Ectodermal cell (in vitro differentiated cells): Measurements from ENCODE around the gene EIF3CL. TPM values are rescaled to one million over a fixed set of nuclear protein-coding genes. Genes with fewer than 3 reads are reported as not detected.
A peak's percentile ranks its signal among the peaks of the same experiment; 100 is the strongest.
"Not testable (repeated sequence)": the region's sequence is repeated elsewhere in the genome, so short reads cannot be mapped to it uniquely, and the experiment has no call there.

ENCODE experiments used
- H3K27ac ChIP-seq: 2 replicates; pipeline ENCODE4 v1.7.0; 2013; ENCODE audit warnings: mild to moderate bottlenecking, low read depth, low read length; ENCODE audit not compliant: insufficient read depth, poor library complexity, severe bottlenecking
- H3K27me3 ChIP-seq: 2 replicates; pipeline ENCODE4 v1.7.0; 2013; ENCODE audit warnings: mild to moderate bottlenecking, low read length; ENCODE audit not compliant: insufficient read depth, control insufficient read depth, poor library complexity, severe bottlenecking
- H3K36me3 ChIP-seq: one replicate; pipeline ENCODE4 v1.7.0; 2013; ENCODE audit warnings: low read length; ENCODE audit not compliant: control insufficient read depth, insufficient read depth
- H3K4me1 ChIP-seq: one replicate; pipeline ENCODE4 v1.7.0; 2013; ENCODE audit warnings: low read length; ENCODE audit not compliant: control insufficient read depth, insufficient read depth
- H3K4me3 ChIP-seq: 2 replicates; pipeline ENCODE4 v1.7.0; 2013; ENCODE audit warnings: low read depth, low read length, control low read depth; ENCODE audit not compliant: insufficient read depth
- H3K9me3 ChIP-seq: 2 replicates; pipeline ENCODE4 v1.7.0; 2013; ENCODE audit warnings: mild to moderate bottlenecking, low read length, moderate library complexity; ENCODE audit not compliant: control insufficient read depth
- WGBS, 2 experiments: methylation state at CpG; one replicate each; pipeline ENCODE4 v1.1.7; 2013; ENCODE audit warnings: missing lambda C conversion rate in 2 of 2; 5-methylcytosine and 5-hydroxymethylcytosine counted together
- polyA plus RNA-seq, 4 experiments: library from polyadenylated mRNA; stranded (reverse); fragments of 50-300 nt; gene quantifications; one replicate each; pipeline ENCODE4 v1.2.3, GENCODE V29; 2013

EIF3CL gene
- polyA plus RNA-seq (2013, experiment 1 of 4) = 95.1 TPM
- 95.2 TPM for polyA plus RNA-seq (2013, experiment 2 of 4)
- polyA plus RNA-seq (2013, experiment 3 of 4) = 145 TPM
- polyA plus RNA-seq (2013, experiment 4 of 4) = 120 TPM

- not testable (repeated sequence) for H3K27ac ChIP-seq, H3K36me3 ChIP-seq, H3K9me3 ChIP-seq, H3K4me1 ChIP-seq, H3K27me3 ChIP-seq
- H3K4me3 ChIP-seq = peak within 1 kb of the TSS; percentile 18
- WGBS, 2 experiments = no CpG with 5 or more reads among the region's 66 CpGs
Measured at GRCh38 chr16:28403220-28404072, at the start of gene EIF3CL. TSS of gene EIF3CL (minus strand) at chr16:28403841. CDS start at chr16:28403618, 223 bp downstream.

GRCh38 chr16:28447081-28447480 is 43.4 kb upstream of the EIF3CL start:
- H3K9me3 ChIP-seq, H3K36me3 ChIP-seq, H3K27me3 ChIP-seq, H3K4me3 ChIP-seq, H3K4me1 ChIP-seq, H3K27ac ChIP-seq: not testable (repeated sequence)
- WGBS, 2 experiments = no CpG with 5 or more reads among the region's 6 CpGs

GRCh38 chr16:28446388-28446787 is 42.7 kb upstream of the EIF3CL start:
- H3K4me3 ChIP-seq, H3K27me3 ChIP-seq, H3K36me3 ChIP-seq, H3K27ac ChIP-seq, H3K9me3 ChIP-seq, H3K4me1 ChIP-seq: not testable (repeated sequence)
- WGBS, 2 experiments = no CpG with 5 or more reads among the region's 4 CpGs

GRCh38 chr16:28443943-28444342 is 40.3 kb upstream of the EIF3CL start:
- 79 to 93% methylated on average over 3 of the region's 6 CpGs for WGBS, 2 experiments
- H3K27ac ChIP-seq, H3K9me3 ChIP-seq, H3K27me3 ChIP-seq, H3K4me1 ChIP-seq, H3K36me3 ChIP-seq, H3K4me3 ChIP-seq: not testable (repeated sequence)

- H3K27ac ChIP-seq, H3K27me3 ChIP-seq, H3K4me3 ChIP-seq, H3K36me3 ChIP-seq, H3K9me3 ChIP-seq, H3K4me1 ChIP-seq: not testable (repeated sequence)
- WGBS, 2 experiments = 68 to 79% methylated on average over 3 of the region's 6 CpGs
Measured at GRCh38 chr16:28438899-28439298, 35.3 kb upstream of the EIF3CL start.

GRCh38 chr16:28435340-28435739 is 31.7 kb upstream of the EIF3CL start:
- not testable (repeated sequence) for H3K4me3 ChIP-seq, H3K9me3 ChIP-seq, H3K4me1 ChIP-seq, H3K27ac ChIP-seq, H3K36me3 ChIP-seq, H3K27me3 ChIP-seq
- WGBS, 2 experiments = 98 to 99% methylated on average over 7 to 14 of the region's 29 CpGs

- H3K4me3 ChIP-seq, H3K9me3 ChIP-seq, H3K27ac ChIP-seq, H3K36me3 ChIP-seq, H3K27me3 ChIP-seq, H3K4me1 ChIP-seq: not testable (repeated sequence)
- WGBS, 2 experiments = no CpG with 5 or more reads among the region's 10 CpGs
Measured at GRCh38 chr16:28426060-28426680, 22.5 kb upstream of the EIF3CL start.

- not testable (repeated sequence) for H3K27ac ChIP-seq, H3K36me3 ChIP-seq, H3K4me1 ChIP-seq, H3K9me3 ChIP-seq, H3K4me3 ChIP-seq, H3K27me3 ChIP-seq
- WGBS, 2 experiments = no CpG with 5 or more reads among the region's 11 CpGs
Measured at GRCh38 chr16:28421071-28421750, 17.6 kb upstream of the EIF3CL start.

GRCh38 chr16:28417033-28417432 is 13.4 kb upstream of the EIF3CL start:
- not testable (repeated sequence) for H3K4me1 ChIP-seq, H3K4me3 ChIP-seq, H3K36me3 ChIP-seq, H3K9me3 ChIP-seq, H3K27ac ChIP-seq, H3K27me3 ChIP-seq
- 97% methylated on average over 16 to 18 of the region's 30 CpGs for WGBS, 2 experiments

- not testable (repeated sequence) for H3K9me3 ChIP-seq, H3K27me3 ChIP-seq, H3K36me3 ChIP-seq, H3K4me1 ChIP-seq, H3K4me3 ChIP-seq, H3K27ac ChIP-seq
- WGBS, 2 experiments = 95 to 97% methylated on average over 13 to 14 of the region's 18 CpGs
Measured at GRCh38 chr16:28414530-28414929, 10.9 kb upstream of the EIF3CL start.
